ENCODE results near the gene MYO5C. TPM values are rescaled to one million over a fixed set of nuclear protein-coding genes. Genes with fewer than 3 reads are reported as not detected.

MYO5C gene
- total and polyA plus RNA-seq, 2 of the 13 experiments (the other 11 are each of a cell fraction or from before 2014, with no cell fraction given): 15.7 to 23.7 TPM

- TF ChIP-seq ZNF503 (CRISPR knock-in tag; IDR thresholded peaks at IDR 0.05): no peak
Measured at GRCh38 chr15:52340093-52340492, 44.5 kb upstream of the MYO5C start (continued).

- Histone ChIP-seq H3K9ac (ENCODE audit: insufficient read depth, low read depth, low read length) (no peak overlapping the region), H3K4me1 (ENCODE audit: insufficient read depth, low read length) (peaks cover 35% of the 10 kb centered on the region), H3K27ac (ENCODE audit: extremely low read length, insufficient read depth, low read length) (no peak overlapping the region), H3K4me2 (ENCODE audit: low read depth, low read length) (no peak overlapping the region), H3K4me3 (replicated peaks in 1 of 3; ENCODE audit: insufficient read depth in 1 of 3, low read depth in 2 of 3, low read length in 3 of 3) (no peak overlapping the region), H3K36me3 (replicated peaks in 1 of 2; ENCODE audit: control insufficient read depth in 1 of 2, insufficient read depth in 2 of 2, low read length in 2 of 2) (no peaks in the 10 kb centered on the region), H3K79me2 (ENCODE audit: insufficient read depth, low read length) (no peaks in the 10 kb centered on the region), H3K9me3 (ENCODE audit: low read length) (no peaks in the 10 kb centered on the region), H4K20me1 (ENCODE audit: insufficient read depth, low read length) (no peaks in the 10 kb centered on the region), H3K27me3 (ENCODE audit: control insufficient read depth in 1 of 2, insufficient read depth in 2 of 2, low read length in 2 of 2) (no peaks in the 10 kb centered on the region; a peak in 1 of 5 replicates), H2AFZ (ENCODE audit: low read length) (no peak overlapping the region)
- FAIRE-seq: no peak
- in situ Hi-C loops (cut with HindIII; ENCODE audit: extremely low pct_ligation_motif_present, low pct_unique_long_range_greater_than_20kb) (no loop called here), intact Hi-C loops (cut with micrococcal nuclease; ENCODE audit: unreplicated experiment) (no loop called here)
- ATAC-seq: no peak
- DNase-seq (ENCODE audit: low spot score): no peak
- no TSS peak for BruUV-seq (replicated peaks)
- WGBS (ENCODE audit: low lambda C conversion rate): 100% methylated on average over 1 of the region's 1 CpG
- POLR2A ChIA-PET: no interaction called here
- CTCF ChIA-PET (ENCODE audit: low intra/inter-chr PET ratio, low total read pairs): no interaction called here
- TF ChIP-seq ZNF562 (CRISPR knock-in tag; IDR thresholded peaks at IDR 0.05; ENCODE audit: borderline replicate concordance): no peak
- no peak for TF ChIP-seq DDIT3 (CRISPR knock-in tag; IDR thresholded peaks at IDR 0.05)
- TF ChIP-seq MEF2D (CRISPR knock-in tag; IDR thresholded peaks at IDR 0.05): no peak
- no peak for TF ChIP-seq ZHX2 (IDR thresholded peaks at IDR 0.05; ENCODE audit: low read depth)
- no peak for TF ChIP-seq ZHX2 (CRISPR knock-in tag; IDR thresholded peaks at IDR 0.05; ENCODE audit: borderline replicate concordance)
- TF ChIP-seq ZNF589 (CRISPR knock-in tag; conservative IDR thresholded peaks at IDR 0.05): no peak
- no peak for TF ChIP-seq ZNF33B (CRISPR knock-in tag; IDR thresholded peaks at IDR 0.05)
Measured at GRCh38 chr15:52338891-52339290, 43.3 kb upstream of the MYO5C start.
